A549 (cell line): Measurements from ENCODE around the gene OMP. TPM values are rescaled to one million over a fixed set of nuclear protein-coding genes. Genes with fewer than 3 reads are reported as not detected.

Source experiments
- ATAC-seq, 2 experiments: fragments of 200-7000 bp in 1 of 2; fragments of >200 bp in 1 of 2; cut with Nextera tagmentation in 1 of 2; cut with Tn5 transposase in 1 of 2; 3 replicates each; pipeline versions ENCODE4 v1.8.0 to v1.9.1; 2018 to 2020; ENCODE audit warnings: mild to moderate bottlenecking in 1 of 2, moderate library complexity in 1 of 2
- CTCF ChIA-PET: fragments of 300-600 bp; sonication (Branson Sonifier 250); formaldehyde crosslinking; extraction: SDS; loops from one replicate; lab custom pipeline; 2021; ENCODE audit warnings: antibody characterized with exemption, inconsistent platforms; lab: Yijun Ruan, JAX
- POLR2A ChIA-PET: fragments of 350-600 bp; formaldehyde crosslinking; extraction: SDS; loops from one replicate; lab custom pipeline; 2021; ENCODE audit warnings: antibody characterized with exemption, inconsistent platforms; lab: Yijun Ruan, JAX
- DNase-seq, 2 experiments: peaks; one replicate each; pipeline versions ENCODE4 v3.0.0 to v3.0.0-alpha.2; 2011 to 2016; ENCODE audit warnings: low read depth in 1 of 2, low spot score in 1 of 2
- FAIRE-seq: peaks from 2 replicates; lab custom pipeline; 2011; peaks lifted over from hg19 to GRCh38; lab: Jason Lieb, UNC
- H3K27ac ChIP-seq, 2 experiments: fragments of >200 bp; sonication (Bioruptor Twin); formaldehyde crosslinking; 3 replicates each; pipeline ENCODE4 v1.5.1; 2016 to 2017
- H3K4me1 ChIP-seq: fragments of >200 bp; sonication (Bioruptor Twin); formaldehyde crosslinking; 3 replicates; pipeline ENCODE4 v1.6.1; 2016
- H3K4me2 ChIP-seq: fragments of >200 bp; sonication (Bioruptor Twin); formaldehyde crosslinking; 3 replicates; pipeline ENCODE4 v1.6.1; 2016
- H3K4me3 ChIP-seq: fragments of >200 bp; sonication (Bioruptor Twin); formaldehyde crosslinking; 3 replicates; pipeline ENCODE4 v1.5.1; 2016
- H3K9me3 ChIP-seq: fragments of >200 bp; sonication (Bioruptor Twin); formaldehyde crosslinking; 3 replicates; pipeline ENCODE4 v1.6.1; 2016
- CEBPB ChIP-seq, 2 experiments: fragments of >200 bp in 1 of 2; sonication (Bioruptor Twin) in 1 of 2; formaldehyde crosslinking in 1 of 2; IDR thresholded peaks; 2 replicates each; pipeline ENCODE4 v1.6.1; 2012 to 2016
- CHD2 ChIP-seq: fragments of 150-350 bp; IDR thresholded peaks from 2 replicates; pipeline ENCODE4 v1.6.1; 2014; ENCODE audit warnings: low read length; ENCODE audit not compliant: partially characterized antibody
- ELK1 ChIP-seq: fragments of 150-350 bp; IDR thresholded peaks from 2 replicates; pipeline ENCODE4 v1.6.1; 2014; ENCODE audit warnings: low read depth, mild to moderate bottlenecking, low read length
- FOSB ChIP-seq: fragments of 250-450 bp; sonication (Bioruptor Pico); IDR thresholded peaks from 2 replicates; pipeline ENCODE4 v1.5.0; 2020; ENCODE audit warnings: mild to moderate bottlenecking, moderate library complexity
- FOSL2 ChIP-seq, 2 experiments: fragments of 450-650 bp in 1 of 2; fragments of >200 bp in 1 of 2; sonication (Bioruptor Twin) in 1 of 2; formaldehyde crosslinking; IDR thresholded peaks; 2 replicates each; pipeline versions ENCODE4 v1.5.0 to v1.6.1; 2016 to 2020; ENCODE audit warnings: mild to moderate bottlenecking in 1 of 2, moderate library complexity in 1 of 2
- FOXS1 ChIP-seq: fragments of 250-450 bp; sonication (Bioruptor Pico); IDR thresholded peaks from 2 replicates; pipeline ENCODE4 v1.5.0; 2020; ENCODE audit warnings: mild to moderate bottlenecking, moderate library complexity
- HDAC2 ChIP-seq: fragments of 200-600 bp; sonication (generic); IDR thresholded peaks from 2 replicates; pipeline ENCODE4 v1.6.1; 2016
- HMGXB4 ChIP-seq: fragments of 250-450 bp; sonication (Bioruptor Pico); IDR thresholded peaks from 2 replicates; pipeline ENCODE4 v1.5.0; 2021; ENCODE audit warnings: mild to moderate bottlenecking, moderate library complexity, borderline replicate concordance
- HOXA7 ChIP-seq: fragments of 250-450 bp; sonication (Bioruptor Pico); IDR thresholded peaks from 2 replicates; pipeline ENCODE4 v1.5.0; 2020; ENCODE audit warnings: mild to moderate bottlenecking, moderate library complexity
- KDM1A ChIP-seq: fragments of 200-600 bp; sonication (generic); IDR thresholded peaks from 2 replicates; pipeline ENCODE4 v1.6.1; 2016; ENCODE audit warnings: low read depth, mild to moderate bottlenecking
- KDM5A ChIP-seq: fragments of 200-600 bp; sonication (generic); IDR thresholded peaks from 2 replicates; pipeline ENCODE4 v1.6.1; 2016; ENCODE audit warnings: antibody characterized with exemption, mild to moderate bottlenecking
- MAX ChIP-seq: IDR thresholded peaks from 2 replicates; pipeline ENCODE4 v1.6.1; 2012
- NPAS2 ChIP-seq: fragments of 250-450 bp; sonication (Bioruptor Pico); IDR thresholded peaks from 2 replicates; pipeline ENCODE4 v1.8.0; 2022; ENCODE audit warnings: mild to moderate bottlenecking, moderate library complexity, borderline replicate concordance
- NR3C1 ChIP-seq: fragments of >200 bp; sonication (Bioruptor Twin); formaldehyde crosslinking; IDR thresholded peaks from 3 replicates; pipeline ENCODE4 v1.6.1; 2017
- RAD21 ChIP-seq, 2 experiments: fragments of >200 bp in 1 of 2; sonication (Bioruptor Twin) in 1 of 2; formaldehyde crosslinking in 1 of 2; IDR thresholded peaks in 1 of 2; conservative IDR thresholded peaks in 1 of 2; 2 replicates in 1 of 2; 3 replicates in 1 of 2; pipeline ENCODE4 v1.6.1; 2012 to 2018; ENCODE audit warnings: inconsistent platforms in 1 of 2
- RFX5 ChIP-seq: fragments of 450-650 bp; IDR thresholded peaks from 2 replicates; pipeline ENCODE4 v1.7.1; 2014; ENCODE audit warnings: antibody characterized with exemption, mild to moderate bottlenecking, moderate library complexity
- SMC3 ChIP-seq: fragments of >200 bp; sonication (Bioruptor Twin); formaldehyde crosslinking; IDR thresholded peaks from 3 replicates; pipeline ENCODE4 v1.6.1; 2018; ENCODE audit warnings: inconsistent platforms
- TP53 ChIP-seq: fragments of 250-450 bp; sonication (Bioruptor Pico); IDR thresholded peaks from 2 replicates; pipeline ENCODE4 v1.5.0; 2021; ENCODE audit warnings: mild to moderate bottlenecking, moderate library complexity
- ZC3H11A ChIP-seq: fragments of 450-650 bp; IDR thresholded peaks from 2 replicates; pipeline ENCODE4 v1.6.1; 2014; ENCODE audit warnings: antibody characterized with exemption, mild to moderate bottlenecking
- ZFP36 ChIP-seq: fragments of 450-650 bp; IDR thresholded peaks from 2 replicates; pipeline ENCODE4 v1.6.1; 2014; ENCODE audit warnings: borderline replicate concordance; ENCODE audit not compliant: partially characterized antibody
- ZNF302 ChIP-seq: fragments of 250-450 bp; sonication (Bioruptor Pico); IDR thresholded peaks from 2 replicates; pipeline ENCODE4 v1.9.0; 2021; ENCODE audit warnings: inconsistent platforms, mild to moderate bottlenecking, moderate library complexity
- WGBS: methylation state at CpG from one replicate; pipeline ENCODE4 v1.1.6; 2017; ENCODE audit errors: missing lambda C conversion rate; 5-methylcytosine and 5-hydroxymethylcytosine counted together
- polyA plus RNA-seq, 4 experiments: library from polyadenylated mRNA; depleted of rRNA in 3 of 4; stranded (reverse); fragments of >200 nt; fragmentation: RNase III in 1 of 4; extraction: RNeasy Plus Mini Kit Qiagen cat#74134 plus additional on column Dnase treatment in 1 of 4; gene quantifications; 2 replicates in 3 of 4; 3 replicates in 1 of 4; pipeline ENCODE4 v1.2.3, GENCODE V29; 2011 to 2017
- TF ChIP-seq, protein P1 (sequence below): fragments of 250-450 bp; sonication (Bioruptor Pico); IDR thresholded peaks from 2 replicates; pipeline ENCODE4 v1.5.0; 2020; ENCODE audit warnings: low read depth, mild to moderate bottlenecking, moderate library complexity
- TF ChIP-seq, protein P2 (sequence below): fragments of >200 bp; sonication (Bioruptor Twin); formaldehyde crosslinking; IDR thresholded peaks from 2 replicates; pipeline ENCODE4 v1.6.1; 2016
- TF ChIP-seq, protein P3 (sequence below): fragments of >200 bp; sonication (Bioruptor Twin); formaldehyde crosslinking; IDR thresholded peaks from 3 replicates; pipeline ENCODE4 v1.5.1; 2016

Gene OMP
- polyA plus RNA-seq, 2 of the 4 experiments (the other 2 are of a cell fraction): not detected

DNA sequence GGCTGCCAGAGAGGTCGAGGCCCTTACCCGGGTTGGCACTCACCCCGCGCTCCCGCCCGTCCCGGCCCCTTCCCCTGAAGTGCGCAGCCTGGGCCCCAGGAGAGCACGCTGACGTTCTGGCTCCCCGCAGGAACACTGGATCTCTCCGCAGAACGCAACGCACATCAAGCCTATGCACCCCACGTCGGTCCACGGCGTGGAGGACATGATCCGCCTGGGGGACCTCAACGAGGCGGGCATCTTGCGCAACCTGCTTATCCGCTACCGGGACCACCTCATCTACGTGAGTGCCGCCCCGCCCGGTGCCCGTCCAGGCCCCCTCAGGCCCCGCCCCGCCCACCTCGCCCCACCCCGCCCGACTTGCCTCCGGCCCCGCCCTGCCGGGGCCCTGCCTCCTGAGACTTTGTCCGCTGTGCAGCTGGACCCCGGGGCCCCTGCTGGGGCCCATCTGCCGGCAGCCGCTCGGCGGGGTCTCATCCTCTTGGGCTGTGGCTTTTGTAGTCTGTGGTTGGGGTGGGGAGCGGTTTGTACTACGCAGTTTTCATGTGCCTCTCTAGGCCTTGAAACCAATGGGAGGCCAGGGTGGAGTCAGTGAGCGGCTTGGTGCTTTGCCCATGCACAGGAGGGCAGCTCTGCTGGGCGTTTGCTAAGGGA, 45.2 kb downstream of the OMP start:
- ChIA-PET POLR2A (no interaction called here), CTCF (interaction anchor here (1.4 to 7.4 kb wide), 3 partner anchors 21 to 43 kb away, joined by 6 to 39 read pairs (median 8); partner anchors contain the start of gene MYO7A)
- no peaks in the 10 kb centered on the region for H3K9me3 ChIP-seq
- H3K4me1 ChIP-seq: peaks cover 3% of the 10 kb centered on the region; the same call in 1 of the 3 replicates
- no peak overlapping the region for H3K27ac ChIP-seq
- ATAC-seq (no peak), FAIRE-seq (no peak), DNase-seq (no peak)
- no peak overlapping the region for H3K4me2 ChIP-seq
- no peak overlapping the region for H3K4me3 ChIP-seq
- TF ChIP-seq ZC3H11A: no peak
- TF ChIP-seq, protein P1, sequence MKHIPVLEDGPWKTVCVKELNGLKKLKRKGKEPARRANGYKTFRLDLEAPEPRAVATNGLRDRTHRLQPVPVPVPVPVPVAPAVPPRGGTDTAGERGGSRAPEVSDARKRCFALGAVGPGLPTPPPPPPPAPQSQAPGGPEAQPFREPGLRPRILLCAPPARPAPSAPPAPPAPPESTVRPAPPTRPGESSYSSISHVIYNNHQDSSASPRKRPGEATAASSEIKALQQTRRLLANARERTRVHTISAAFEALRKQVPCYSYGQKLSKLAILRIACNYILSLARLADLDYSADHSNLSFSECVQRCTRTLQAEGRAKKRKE (CRISPR knock-in tag): no peak
- TF ChIP-seq RAD21 (conservative IDR thresholded peaks at IDR 0.05 in 1 of 2, IDR thresholded peaks at IDR 0.05 in 1 of 2): no peak
- TF ChIP-seq ZNF302 (CRISPR knock-in tag): no peak
- TF ChIP-seq ZFP36: no peak
- no peak for TF ChIP-seq HOXA7 (CRISPR knock-in tag)
- no peak for TF ChIP-seq HMGXB4 (CRISPR knock-in tag)
- no peak for TF ChIP-seq CHD2
- TF ChIP-seq, protein P2, sequence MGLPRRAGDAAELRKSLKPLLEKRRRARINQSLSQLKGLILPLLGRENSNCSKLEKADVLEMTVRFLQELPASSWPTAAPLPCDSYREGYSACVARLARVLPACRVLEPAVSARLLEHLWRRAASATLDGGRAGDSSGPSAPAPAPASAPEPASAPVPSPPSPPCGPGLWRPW: no peak
- TF ChIP-seq FOSB: no peak
- no peak for TF ChIP-seq MAX
- WGBS: 78% methylated on average over 23 of the region's 47 CpGs

GRCh38 chr11:77148963-77149715, 46.5 kb downstream of the OMP start:
- Histone ChIP-seq H3K4me1 (peaks cover 3% of the 10 kb centered on the region; the same call in 1 of the 3 replicates), H3K4me3 (no peak overlapping the region), H3K9me3 (no peaks in the 10 kb centered on the region), H3K27ac (no peak overlapping the region), H3K4me2 (no peak overlapping the region)
- TF ChIP-seq TP53 (CRISPR knock-in tag) (no peak), NR3C1 (no peak), RFX5 (no peak), CEBPB (IDR thresholded peaks at IDR 0.05) (no peak), KDM1A (no peak), ELK1 (no peak), KDM5A (no peak), FOXS1 (CRISPR knock-in tag) (no peak), MAX (no peak), FOSB (no peak), SMC3 (no peak), NPAS2 (CRISPR knock-in tag) (no peak), HDAC2 (no peak), FOSL2 (IDR thresholded peaks at IDR 0.05) (no peak), FOSL2 (CRISPR knock-in tag; IDR thresholded peaks at IDR 0.05) (no peak)
- TF ChIP-seq, protein P3, sequence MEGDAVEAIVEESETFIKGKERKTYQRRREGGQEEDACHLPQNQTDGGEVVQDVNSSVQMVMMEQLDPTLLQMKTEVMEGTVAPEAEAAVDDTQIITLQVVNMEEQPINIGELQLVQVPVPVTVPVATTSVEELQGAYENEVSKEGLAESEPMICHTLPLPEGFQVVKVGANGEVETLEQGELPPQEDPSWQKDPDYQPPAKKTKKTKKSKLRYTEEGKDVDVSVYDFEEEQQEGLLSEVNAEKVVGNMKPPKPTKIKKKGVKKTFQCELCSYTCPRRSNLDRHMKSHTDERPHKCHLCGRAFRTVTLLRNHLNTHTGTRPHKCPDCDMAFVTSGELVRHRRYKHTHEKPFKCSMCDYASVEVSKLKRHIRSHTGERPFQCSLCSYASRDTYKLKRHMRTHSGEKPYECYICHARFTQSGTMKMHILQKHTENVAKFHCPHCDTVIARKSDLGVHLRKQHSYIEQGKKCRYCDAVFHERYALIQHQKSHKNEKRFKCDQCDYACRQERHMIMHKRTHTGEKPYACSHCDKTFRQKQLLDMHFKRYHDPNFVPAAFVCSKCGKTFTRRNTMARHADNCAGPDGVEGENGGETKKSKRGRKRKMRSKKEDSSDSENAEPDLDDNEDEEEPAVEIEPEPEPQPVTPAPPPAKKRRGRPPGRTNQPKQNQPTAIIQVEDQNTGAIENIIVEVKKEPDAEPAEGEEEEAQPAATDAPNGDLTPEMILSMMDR: no peak
- DNase-seq (no peak), ATAC-seq (no peak), FAIRE-seq (no peak)
- ChIA-PET CTCF (interaction anchor here (1.0 to 7.4 kb wide), 3 partner anchors 22 to 39 kb away, joined by 3 to 39 read pairs (median 5); partner anchors contain the start of gene MYO7A), POLR2A (no interaction called here)
- WGBS: 68% methylated on average over 6 of the region's 8 CpGs
